Right atrium auricular region (tissue), 2 donors: ENCODE results near the gene TMEM50B. TPM values are rescaled to one million over a fixed set of nuclear protein-coding genes. Genes with fewer than 3 reads are reported as not detected.
"Not testable (repeated sequence)": the region's sequence is repeated elsewhere in the genome, so short reads cannot be mapped to it uniquely, and the experiment has no call there.

Experiments
- DNase-seq: peaks from one replicate; pipeline ENCODE4 v3.0.0-alpha.2; 2019; ENCODE audit warnings: low spot score
- H3K27ac ChIP-seq, 2 donors: fragments of 200-600 bp; sonication (generic); 1 replicate in 1 of 2; 2 replicates in 1 of 2; pipeline ENCODE4 v1.5.1; 2016 to 2019
- H3K27me3 ChIP-seq, 2 donors: fragments of 200-600 bp; sonication (generic); one replicate each; pipeline versions ENCODE4 v1.5.1 to v1.6.0; 2017 to 2019
- H3K36me3 ChIP-seq: fragments of 200-600 bp; sonication (generic); one replicate; pipeline ENCODE4 v1.5.1; 2016
- H3K4me1 ChIP-seq, 2 donors: fragments of 200-600 bp; sonication (generic); one replicate each; pipeline versions ENCODE4 v1.5.1 to v1.6.0; 2017 to 2019
- H3K4me3 ChIP-seq, 2 donors: fragments of 200-600 bp; sonication (generic); 1 replicate in 1 of 2; 2 replicates in 1 of 2; pipeline ENCODE4 v1.5.1; 2017 to 2019; ENCODE audit warnings: mild to moderate bottlenecking in 1 of 2, moderate library complexity in 1 of 2
- H3K9me3 ChIP-seq, 2 donors: fragments of 200-600 bp; sonication (generic); one replicate each; pipeline ENCODE4 v1.5.1; 2019
- total RNA-seq, 2 donors: library from RNA; depleted of rRNA; stranded (reverse); fragments of >200 nt; gene quantifications; one replicate each; pipeline ENCODE4 v1.1.0, GENCODE V29; 2016
- TF ChIP-seq, protein P1 (sequence below), 2 donors: fragments of 200-600 bp; sonication (generic); IDR thresholded peaks; one replicate each; pipeline ENCODE4 v1.5.1; 2019; ENCODE audit warnings: antibody characterized with exemption in 2 of 2

Gene TMEM50B
- total RNA-seq, 2 donors from 2014 or later, result 31.1 to 41.0 TPM

DNA sequence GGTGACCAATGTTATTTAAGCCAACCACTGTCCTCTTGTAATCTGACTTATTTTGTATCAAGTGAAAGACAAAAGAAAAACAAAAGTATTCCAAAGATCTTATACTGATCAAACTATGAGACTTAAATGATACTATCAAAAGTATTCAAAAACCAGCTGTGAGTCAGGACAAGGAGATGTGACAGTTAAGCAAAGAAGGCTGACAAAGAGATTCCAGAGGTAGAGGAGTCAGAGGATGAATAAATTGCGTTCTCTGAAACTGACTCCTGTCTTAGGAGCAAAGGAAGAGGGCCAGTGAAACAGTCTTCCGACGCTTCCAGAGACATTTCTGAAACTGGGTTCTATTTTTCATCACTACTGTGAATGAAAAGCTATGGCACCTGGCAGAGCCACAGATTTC, 20.9 kb downstream of the TMEM50B start:
- no peaks in the 10 kb centered on the region for H3K9me3 ChIP-seq
- DNase-seq, result no peak
- H3K27ac ChIP-seq, result no peak overlapping the region
- no peaks in the 10 kb centered on the region for H3K4me1 ChIP-seq
- H3K4me3 ChIP-seq, result no peak overlapping the region
- no peaks in the 10 kb centered on the region for H3K27me3 ChIP-seq
- H3K36me3 ChIP-seq, result peaks cover 33% of the 10 kb centered on the region
- TF ChIP-seq, protein P1, sequence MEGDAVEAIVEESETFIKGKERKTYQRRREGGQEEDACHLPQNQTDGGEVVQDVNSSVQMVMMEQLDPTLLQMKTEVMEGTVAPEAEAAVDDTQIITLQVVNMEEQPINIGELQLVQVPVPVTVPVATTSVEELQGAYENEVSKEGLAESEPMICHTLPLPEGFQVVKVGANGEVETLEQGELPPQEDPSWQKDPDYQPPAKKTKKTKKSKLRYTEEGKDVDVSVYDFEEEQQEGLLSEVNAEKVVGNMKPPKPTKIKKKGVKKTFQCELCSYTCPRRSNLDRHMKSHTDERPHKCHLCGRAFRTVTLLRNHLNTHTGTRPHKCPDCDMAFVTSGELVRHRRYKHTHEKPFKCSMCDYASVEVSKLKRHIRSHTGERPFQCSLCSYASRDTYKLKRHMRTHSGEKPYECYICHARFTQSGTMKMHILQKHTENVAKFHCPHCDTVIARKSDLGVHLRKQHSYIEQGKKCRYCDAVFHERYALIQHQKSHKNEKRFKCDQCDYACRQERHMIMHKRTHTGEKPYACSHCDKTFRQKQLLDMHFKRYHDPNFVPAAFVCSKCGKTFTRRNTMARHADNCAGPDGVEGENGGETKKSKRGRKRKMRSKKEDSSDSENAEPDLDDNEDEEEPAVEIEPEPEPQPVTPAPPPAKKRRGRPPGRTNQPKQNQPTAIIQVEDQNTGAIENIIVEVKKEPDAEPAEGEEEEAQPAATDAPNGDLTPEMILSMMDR (IDR thresholded peaks at IDR 0.05), result no peak

DNA sequence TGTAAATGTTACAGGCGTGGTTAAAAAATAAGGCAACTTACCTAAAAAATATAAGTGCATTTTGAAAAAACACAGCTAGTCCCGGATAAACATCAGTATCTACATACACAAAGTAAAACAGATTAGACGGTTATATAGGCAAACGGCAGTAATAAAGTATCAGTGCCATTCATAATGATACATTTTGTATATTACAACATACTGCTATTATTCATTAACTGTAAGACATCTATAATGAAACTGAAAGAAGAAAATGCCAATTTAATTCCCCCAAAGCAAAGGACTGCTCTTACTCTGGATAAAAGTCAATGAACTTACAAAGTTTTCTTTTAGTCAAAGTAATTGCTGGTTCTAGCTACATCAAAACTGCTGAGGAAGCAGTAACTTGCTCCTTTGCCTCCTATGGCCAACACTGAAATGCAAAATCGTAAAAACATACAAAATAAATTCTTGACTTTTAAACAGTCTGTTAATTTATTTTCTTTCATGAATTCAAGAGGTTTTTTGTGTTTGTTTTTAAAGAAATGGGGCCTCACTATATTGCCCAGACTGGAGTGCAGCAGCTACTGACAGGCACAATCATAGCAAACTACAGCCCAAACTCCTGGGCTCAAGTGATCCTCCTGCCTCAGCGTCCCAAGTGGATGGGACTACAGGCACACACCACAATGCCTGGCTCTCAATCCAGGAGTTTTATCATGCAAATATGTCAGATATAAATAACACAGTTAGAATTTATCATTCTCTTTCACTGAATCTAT, 23.9 kb downstream of the TMEM50B start:
- no peaks in the 10 kb centered on the region for H3K4me1 ChIP-seq
- H3K4me3 ChIP-seq, result no peak overlapping the region
- peaks cover 17% of the 10 kb centered on the region for H3K36me3 ChIP-seq
- no peaks in the 10 kb centered on the region for H3K27me3 ChIP-seq
- TF ChIP-seq, protein P1 (IDR thresholded peaks at IDR 0.05), result no peak
- no peak overlapping the region for H3K27ac ChIP-seq
- H3K9me3 ChIP-seq, result no peaks in the 10 kb centered on the region
- no peak for DNase-seq

DNA sequence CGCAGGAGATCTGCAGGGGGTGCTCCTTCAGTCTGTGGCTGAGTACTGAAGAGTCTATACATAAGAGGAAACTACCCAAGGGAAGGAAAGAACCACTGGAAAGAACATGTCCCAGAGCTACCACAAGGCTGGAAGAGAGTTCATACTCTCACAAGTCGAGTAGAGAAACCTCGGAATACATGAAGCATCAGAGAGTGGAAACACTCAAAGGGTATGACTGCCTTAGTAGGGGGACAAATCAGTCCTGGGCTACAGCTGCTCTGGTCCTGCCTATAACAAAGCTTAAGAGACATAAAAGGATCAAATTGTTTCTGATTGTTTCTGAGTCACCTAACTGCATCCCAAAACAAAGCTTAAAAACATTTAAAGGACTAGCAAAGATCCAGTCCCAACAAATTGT, 27.4 kb downstream of the TMEM50B start:
- DNase-seq, result no peak
- peaks cover 15% of the 10 kb centered on the region for H3K36me3 ChIP-seq

DNA sequence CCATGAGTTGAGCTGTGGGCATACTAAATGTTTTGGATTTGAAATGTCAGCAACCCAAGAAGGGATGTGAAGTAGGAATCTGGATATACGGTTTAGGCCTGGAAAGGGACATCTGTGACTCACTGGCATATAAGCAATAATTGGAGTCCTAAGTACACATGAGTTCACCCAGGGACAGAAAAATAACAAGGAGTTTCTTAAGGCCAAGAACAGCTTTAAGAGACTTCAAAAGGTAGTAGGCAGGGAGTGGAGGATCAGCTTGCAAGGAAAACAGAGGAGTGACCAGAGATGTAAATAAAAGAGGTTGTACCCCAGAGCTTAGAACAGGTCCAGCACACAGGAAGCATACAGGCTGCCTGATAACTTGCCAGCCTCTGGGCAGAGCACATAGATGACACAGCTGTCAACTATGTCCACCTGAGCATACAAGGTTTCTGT, 28.1 kb downstream of the TMEM50B start:
- no peaks in the 10 kb centered on the region for H3K27me3 ChIP-seq
- no peak overlapping the region for H3K4me3 ChIP-seq
- H3K27ac ChIP-seq, result no peak overlapping the region
- no peaks in the 10 kb centered on the region for H3K9me3 ChIP-seq
- TF ChIP-seq, protein P1 (IDR thresholded peaks at IDR 0.05), result no peak
- H3K4me1 ChIP-seq, result no peaks in the 10 kb centered on the region
- H3K36me3 ChIP-seq, result peaks cover 19% of the 10 kb centered on the region
- DNase-seq, result no peak

More for the DNA sequence above, 27.4 kb downstream of the TMEM50B start:
- no peak overlapping the region for H3K27ac ChIP-seq
- no peak overlapping the region for H3K4me3 ChIP-seq
- TF ChIP-seq, protein P1 (IDR thresholded peaks at IDR 0.05), result no peak
- H3K4me1 ChIP-seq, result no peaks in the 10 kb centered on the region
- no peaks in the 10 kb centered on the region for H3K27me3 ChIP-seq
- no peaks in the 10 kb centered on the region for H3K9me3 ChIP-seq

DNA sequence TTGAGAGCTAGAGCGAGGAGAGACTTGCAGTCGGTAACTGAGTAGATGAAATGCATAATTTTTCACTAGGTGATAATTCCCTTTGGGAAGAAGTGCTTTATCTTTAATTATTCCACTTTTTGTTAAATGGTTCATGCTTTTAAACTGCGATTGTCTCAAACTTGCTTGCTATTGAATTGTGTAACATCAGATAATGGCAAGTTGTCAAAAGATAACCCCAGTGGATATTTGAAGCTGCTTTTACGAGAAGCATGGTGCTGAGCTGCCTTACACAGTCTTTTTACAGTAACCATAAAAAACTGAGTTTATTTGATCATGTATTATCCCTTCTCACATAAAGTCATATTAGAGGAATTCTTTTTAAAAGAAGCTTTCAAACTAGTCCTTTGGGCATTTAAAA, 30.2 kb downstream of the TMEM50B start:
- Histone ChIP-seq H3K27me3 (no peaks in the 10 kb centered on the region), H3K9me3 (no peaks in the 10 kb centered on the region), H3K4me1 (peaks cover 0 to 7% of the 10 kb centered on the region in 2 donors), H3K36me3 (peaks cover 17% of the 10 kb centered on the region), H3K27ac (no peak overlapping the region), H3K4me3 (no peak overlapping the region)
- TF ChIP-seq, protein P1 (IDR thresholded peaks at IDR 0.05), result no peak
- DNase-seq, result no peak

DNA sequence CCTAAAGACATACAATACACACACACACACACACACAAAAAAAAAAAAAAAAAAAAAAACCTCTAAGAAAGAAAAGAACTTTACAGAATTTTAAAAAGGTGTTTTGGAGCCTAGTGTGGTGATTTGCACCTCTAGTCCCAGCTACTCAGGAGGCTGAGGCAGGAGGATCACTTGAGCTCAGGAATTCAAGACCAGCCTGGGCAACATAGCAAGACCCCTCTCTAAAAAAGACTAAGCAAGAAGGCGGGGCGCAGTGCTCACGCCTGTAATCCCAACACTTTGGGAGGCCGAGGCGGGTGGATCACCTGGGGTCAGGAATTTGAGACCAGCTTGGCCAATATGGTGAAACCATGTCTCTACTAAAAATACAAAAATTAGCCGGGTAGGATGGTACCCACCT, 33.2 kb downstream of the TMEM50B start:
- H3K27ac ChIP-seq, H3K9me3 ChIP-seq, DNase-seq, H3K4me3 ChIP-seq, H3K27me3 ChIP-seq: not testable (repeated sequence)
- peaks cover 12% of the 10 kb centered on the region for H3K36me3 ChIP-seq
- peaks cover 0 to 22% of the 10 kb centered on the region in 2 donors for H3K4me1 ChIP-seq
